Measurements from ENCODE around the gene IFNA13. TPM values are rescaled to one million over a fixed set of nuclear protein-coding genes. Genes with fewer than 3 reads are reported as not detected.

Gene IFNA13
- total RNA-seq, 4 donors from 2014 or later: not detected

DNA sequence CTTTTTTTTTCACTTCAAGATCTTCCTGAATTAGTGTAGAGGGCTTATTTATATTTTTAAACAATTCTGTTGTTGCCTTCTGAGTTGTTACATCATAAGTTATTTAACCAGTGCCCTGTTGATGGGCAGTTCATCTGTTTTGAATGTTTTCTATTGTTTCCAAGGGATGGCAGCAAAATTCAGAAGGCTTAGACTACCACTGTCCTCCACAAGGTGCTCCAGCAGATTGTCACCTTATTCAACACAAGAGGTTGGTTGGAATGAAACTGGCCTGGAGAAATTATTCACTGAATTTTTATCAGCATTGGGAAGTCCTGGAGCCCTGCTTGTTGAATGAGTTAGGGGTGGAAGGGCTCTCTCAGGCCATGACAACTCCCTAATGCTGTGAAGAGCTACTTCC lies 31.4 kb downstream of the IFNA13 start:
- no peak for TF ChIP-seq CTCF (IDR thresholded peaks at IDR 0.05)
- no peak for TF ChIP-seq POLR2A (IDR thresholded peaks at IDR 0.05)
- TF ChIP-seq EP300 (IDR thresholded peaks at IDR 0.05): no peak
- no peak for TF ChIP-seq POLR2AphosphoS5 (IDR thresholded peaks at IDR 0.05)
- peaks cover 18 to 34% (median 26%) of the 10 kb centered on the region in 3 donors for H3K4me1 ChIP-seq
- no peak overlapping the region for H3K27ac ChIP-seq

DNA sequence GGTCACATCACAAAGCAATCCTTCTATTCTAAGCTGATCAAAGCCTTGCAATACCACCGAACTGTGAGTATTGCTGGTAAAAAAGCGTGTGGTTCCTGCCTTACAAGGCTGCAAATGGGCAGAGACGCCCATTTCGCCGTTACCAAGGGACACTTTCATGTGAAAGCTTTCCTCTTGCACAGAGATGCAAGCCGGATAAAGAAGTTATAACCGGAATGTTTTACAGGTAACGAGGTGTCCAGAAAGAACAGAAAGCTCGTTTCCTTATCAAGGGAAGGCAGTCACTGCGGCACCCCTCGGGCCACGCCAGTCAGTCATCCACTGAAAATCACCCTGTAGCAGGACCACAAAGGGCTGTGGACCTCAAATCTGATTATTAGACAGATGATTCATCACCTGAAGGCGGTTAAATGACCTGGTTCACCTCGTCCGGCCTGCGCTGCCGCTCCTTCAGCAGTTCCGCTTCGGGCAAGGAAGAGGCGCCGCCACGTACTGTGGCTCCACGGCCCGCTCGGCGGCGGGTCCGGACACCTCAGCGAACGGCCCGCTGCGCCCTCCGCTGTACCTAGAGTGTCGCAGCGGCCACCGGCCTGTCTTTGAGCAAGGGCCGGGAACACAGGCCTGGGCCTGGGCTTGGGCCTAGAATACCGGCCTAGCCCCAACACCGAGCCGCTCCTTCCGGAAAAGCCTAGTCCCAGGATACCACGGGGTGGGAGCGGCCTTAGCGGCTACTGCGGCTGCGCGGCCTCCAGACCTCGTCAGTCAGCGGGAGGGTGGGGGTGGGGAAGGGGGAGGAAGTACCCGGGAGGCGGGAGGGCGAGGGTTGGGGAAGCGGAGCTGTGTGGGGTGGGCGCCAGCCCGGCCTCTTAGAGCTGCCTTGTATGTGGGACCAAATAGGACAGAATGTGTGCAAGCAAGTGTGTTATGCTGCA lies 32.9 kb downstream of the IFNA13 start, which contains the start of gene KLHL9:
KLHL9 (minus strand) TSS at position 704 of the 932 bp plus-strand sequence; CDS start at position 159, 545 bp downstream.
- WGBS, 2 donors (ENCODE audit: low coverage in 1 of 2): 0 to 1% methylated on average over 3 to 21 of the region's 55 CpGs
- H3K36me3 ChIP-seq: no peaks in the 10 kb centered on the region
- peak within 1 kb of the TSS; percentile 93 to 96 (median 94) for H3K27ac ChIP-seq
- peak; percentile 98 for ATAC-seq
- TF ChIP-seq CTCF (IDR thresholded peaks at IDR 0.05) (peak in 2 of 4 experiments; percentile 5 to 19), POLR2A (IDR thresholded peaks at IDR 0.05) (peak; percentile 28 to 40), POLR2AphosphoS5 (IDR thresholded peaks at IDR 0.05) (peak; percentile 78), EP300 (IDR thresholded peaks at IDR 0.05) (no peak)
- H3K4me1 ChIP-seq: peaks cover 26 to 49% (median 35%) of the 10 kb centered on the region in 3 donors
- no peaks in the 10 kb centered on the region for H3K27me3 ChIP-seq
- H3K4me3 ChIP-seq: peak within 1 kb of the TSS; percentile 79 to 99
- no peaks in the 10 kb centered on the region for H3K9me3 ChIP-seq

More for the DNA sequence above, 31.4 kb downstream of the IFNA13 start:
- no peaks in the 10 kb centered on the region for H3K27me3 ChIP-seq
- ATAC-seq: no peak
- H3K36me3 ChIP-seq: no peaks in the 10 kb centered on the region
- H3K4me3 ChIP-seq: no peak overlapping the region
- no peaks in the 10 kb centered on the region for H3K9me3 ChIP-seq

GRCh38 chr9:21333226-21333625 lies 34.6 kb downstream of the IFNA13 start:
- Histone ChIP-seq H3K4me1 (peaks cover 27 to 66% (median 42%) of the 10 kb centered on the region in 3 donors), H3K27ac (no peak overlapping the region), H3K27me3 (no peaks in the 10 kb centered on the region), H3K4me3 (peak overlapping the region in 1 of 2 donors; percentile 79), H3K36me3 (no peaks in the 10 kb centered on the region), H3K9me3 (no peaks in the 10 kb centered on the region)
- WGBS, 2 donors (ENCODE audit: low coverage in 1 of 2): 95 to 100% methylated on average over 2 of the region's 2 CpGs
- TF ChIP-seq POLR2A (IDR thresholded peaks at IDR 0.05): no peak
- no peak for TF ChIP-seq EP300 (IDR thresholded peaks at IDR 0.05)
- ATAC-seq: no peak

GRCh38 chr9:21331676-21332402 lies 36.0 kb downstream of the IFNA13 start:
- no peak for TF ChIP-seq EP300 (IDR thresholded peaks at IDR 0.05)
- no peak for TF ChIP-seq POLR2AphosphoS5 (IDR thresholded peaks at IDR 0.05)
- no peak for TF ChIP-seq CTCF (IDR thresholded peaks at IDR 0.05)
- no peak for TF ChIP-seq POLR2A (IDR thresholded peaks at IDR 0.05)
- WGBS, 2 donors (ENCODE audit: low coverage in 1 of 2): 23 to 37% methylated on average over 4 to 5 of the region's 5 CpGs

GRCh38 chr9:21326526-21327139 lies 41.2 kb downstream of the IFNA13 start:
- peak; percentile 37 to 71 (median 57) for TF ChIP-seq CTCF (IDR thresholded peaks at IDR 0.05)
- no peak for TF ChIP-seq EP300 (IDR thresholded peaks at IDR 0.05)
- ATAC-seq: no peak
- 23 to 31% methylated on average over 2 of the region's 2 CpGs for WGBS, 2 donors (ENCODE audit: low coverage in 1 of 2)
- H3K9me3 ChIP-seq: no peaks in the 10 kb centered on the region
- peaks cover 0 to 30% of the 10 kb centered on the region in 2 donors for H3K36me3 ChIP-seq
- peaks cover 14 to 64% (median 19%) of the 10 kb centered on the region in 3 donors for H3K4me1 ChIP-seq
- no peak overlapping the region for H3K4me3 ChIP-seq
- no peak overlapping the region for H3K27ac ChIP-seq
- H3K27me3 ChIP-seq: no peaks in the 10 kb centered on the region

More at GRCh38 chr9:21331676-21332402, 36.0 kb downstream of the IFNA13 start:
- Histone ChIP-seq H3K36me3 (no peaks in the 10 kb centered on the region), H3K9me3 (no peaks in the 10 kb centered on the region), H3K4me3 (peak overlapping the region; percentile 1 to 3), H3K27ac (peak overlapping the region in 1 of 4 donors; percentile 12), H3K27me3 (no peaks in the 10 kb centered on the region), H3K4me1 (peaks cover 30 to 80% (median 42%) of the 10 kb centered on the region in 3 donors)
- ATAC-seq: no peak

All from gastroesophageal sphincter (tissue), 4 donors.